Caco-2 (cell line): Measurements from ENCODE around the gene IQGAP3. TPM values are rescaled to one million over a fixed set of nuclear protein-coding genes. Genes with fewer than 3 reads are reported as not detected.

ENCODE experiments used
- BruUV-seq: library from RNA; stranded (reverse); fragments of 400-500 nt; replicated peaks from 2 replicates; lab custom pipeline; 2021; lab: Mats Ljungman, UMichigan
- CTCF ChIA-PET: fragments of 300-600 bp; sonication (Branson Sonifier 250); formaldehyde crosslinking; loops from one replicate; lab custom pipeline; 2022; ENCODE audit warnings: antibody characterized with exemption; lab: Charles Lee
- POLR2A ChIA-PET: fragments of 300-600 bp; sonication (Branson Sonifier 250); formaldehyde crosslinking; loops from one replicate; lab custom pipeline; 2022; ENCODE audit warnings: antibody characterized with exemption; lab: Charles Lee
- DNase-seq, 2 experiments: peaks; one replicate each; pipeline versions ENCODE4 v3.0.0 to v3.0.0-alpha.2; 2020 to 2022
- H3K27me3 ChIP-seq: replicated peaks from 2 replicates; pipeline ENCODE4 v1.6.0; 2011; ENCODE audit warnings: low read length; ENCODE audit not compliant: control insufficient read depth, insufficient read depth
- H3K36me3 ChIP-seq: 2 replicates; pipeline ENCODE4 v1.5.1; 2011; ENCODE audit warnings: low read length; ENCODE audit not compliant: control insufficient read depth, insufficient read depth
- H3K4me1 ChIP-seq: fragments of 250-450 bp; sonication (Bioruptor Pico); 2 replicates; pipeline ENCODE4 v1.5.1; 2020; ENCODE audit warnings: mild to moderate bottlenecking
- H3K4me3 ChIP-seq: 2 replicates; pipeline ENCODE4 v1.5.1; 2011; ENCODE audit warnings: low read depth, mild to moderate bottlenecking, control low read depth, low read length
- H3K9me3 ChIP-seq: fragments of 250-450 bp; sonication (Bioruptor Pico); 2 replicates; pipeline ENCODE4 v1.5.1; 2020; ENCODE audit warnings: mild to moderate bottlenecking, moderate library complexity
- H3K27ac Mint-ChIP-seq: one replicate; pipeline ENCODE4 v1.8.0; 2022; ENCODE audit warnings: mixed read lengths; ENCODE audit not compliant: unreplicated experiment
- H3K27me3 Mint-ChIP-seq: one replicate; pipeline ENCODE4 v1.8.0; 2022; ENCODE audit warnings: mixed read lengths; ENCODE audit not compliant: insufficient read depth, unreplicated experiment
- H3K36me3 Mint-ChIP-seq: one replicate; pipeline ENCODE4 v1.8.0; 2022; ENCODE audit warnings: mild to moderate bottlenecking, mixed read lengths; ENCODE audit not compliant: insufficient read depth, unreplicated experiment
- H3K4me1 Mint-ChIP-seq: one replicate; pipeline ENCODE4 v1.8.0; 2022; ENCODE audit warnings: low read depth, mixed read lengths; ENCODE audit not compliant: unreplicated experiment
- H3K4me3 Mint-ChIP-seq: one replicate; pipeline ENCODE4 v1.8.0; 2022; ENCODE audit warnings: mild to moderate bottlenecking, moderate library complexity, mixed read lengths; ENCODE audit not compliant: unreplicated experiment
- H3K9me3 Mint-ChIP-seq: one replicate; pipeline ENCODE4 v1.8.0; 2022; ENCODE audit warnings: mixed read lengths; ENCODE audit not compliant: unreplicated experiment
- CTCF ChIP-seq, 2 experiments: fragments of 200-600 bp in 1 of 2; IDR thresholded peaks; 1 replicate in 1 of 2; 2 replicates in 1 of 2; pipeline versions ENCODE4 v1.5.1 to v1.8.0; 2011 to 2022; ENCODE audit warnings: antibody characterized with exemption in 1 of 2, control low read depth in 1 of 2, inconsistent platforms in 1 of 2, low read depth in 1 of 2, low read length in 1 of 2, mild to moderate bottlenecking in 1 of 2, moderate library complexity in 1 of 2; ENCODE audit not compliant: insufficient read depth in 1 of 2, severe bottlenecking in 1 of 2, unreplicated experiment in 1 of 2
- intact Hi-C: fragments of 100-400 bp; cut with micrococcal nuclease; formaldehyde crosslinking; loops from one replicate; pipeline ENCODE4 v1.10.0; 2022; ENCODE audit not compliant: unreplicated experiment
- total RNA-seq: library from RNA; stranded (reverse); gene quantifications from 2 replicates; pipeline ENCODE4 v1.2.3, GENCODE V29; 2022

The IQGAP3 gene
- total RNA-seq, 1 experiment from 2014 or later: 37.6 TPM

- POLR2A ChIA-PET: no interaction called here
- CTCF ChIA-PET: no interaction called here
- no peak for DNase-seq
- Histone ChIP-seq H3K9me3 (no peaks in the 10 kb centered on the region), H3K4me1 (peaks cover 17% of the 10 kb centered on the region), H3K36me3 (no peaks in the 10 kb centered on the region), H3K27me3 (no peaks in the 10 kb centered on the region), H3K4me3 (no peak overlapping the region)
- Mint-ChIP-seq H3K27me3 (no peaks in the 10 kb centered on the region), H3K4me1 (peaks cover 15% of the 10 kb centered on the region), H3K9me3 (no peaks in the 10 kb centered on the region), H3K36me3 (peaks cover 7% of the 10 kb centered on the region), H3K4me3 (no peak overlapping the region), H3K27ac (no peak overlapping the region)
- intact Hi-C loops: loop anchor here (10.0 kb wide), 1 partner anchor 96 kb away; the partner anchor contains the start of gene GPATCH4
- no TSS peak for BruUV-seq
- TF ChIP-seq CTCF (IDR thresholded peaks at IDR 0.05; ENCODE audit: insufficient read depth in 1 of 2, low read depth in 1 of 2, low read length in 1 of 2, severe bottlenecking in 1 of 2, unreplicated experiment in 1 of 2): no peak
Measured at GRCh38 chr1:156508955-156509234, 63.5 kb downstream of the IQGAP3 start.

- H3K4me3 Mint-ChIP-seq: no peak overlapping the region
Measured at GRCh38 chr1:156508205-156508954, 64.0 kb downstream of the IQGAP3 start.

GRCh38 chr1:156506450-156506849 is 65.9 kb downstream of the IQGAP3 start:
- no peak for DNase-seq
- H3K27me3 ChIP-seq: no peaks in the 10 kb centered on the region
- peaks cover 14% of the 10 kb centered on the region for H3K36me3 Mint-ChIP-seq
- H3K4me3 ChIP-seq: no peak overlapping the region
- H3K9me3 Mint-ChIP-seq: no peaks in the 10 kb centered on the region
- no peak overlapping the region for H3K27ac Mint-ChIP-seq
- H3K4me1 Mint-ChIP-seq: peaks cover 24% of the 10 kb centered on the region
- intact Hi-C loops: loop anchor here (10.0 kb wide), 1 partner anchor 98 kb away; the partner anchor contains the start of gene GPATCH4
- H3K27me3 Mint-ChIP-seq: no peaks in the 10 kb centered on the region
- TF ChIP-seq CTCF (IDR thresholded peaks at IDR 0.05; ENCODE audit: insufficient read depth in 1 of 2, low read depth in 1 of 2, low read length in 1 of 2, severe bottlenecking in 1 of 2, unreplicated experiment in 1 of 2): no peak
- H3K36me3 ChIP-seq: no peaks in the 10 kb centered on the region
- BruUV-seq: no TSS peak
- no peaks in the 10 kb centered on the region for H3K9me3 ChIP-seq
- H3K4me3 Mint-ChIP-seq: no peak overlapping the region
- ChIA-PET POLR2A (no interaction called here), CTCF (no interaction called here)
- H3K4me1 ChIP-seq: peaks cover 42% of the 10 kb centered on the region

More at GRCh38 chr1:156508205-156508954, 64.0 kb downstream of the IQGAP3 start:
- ChIA-PET CTCF (interaction anchor here (0.8 kb wide), 1 partner anchor 12 kb away, joined by 3 read pairs; no protein-coding TSS in a partner anchor), POLR2A (no interaction called here)
- Mint-ChIP-seq H3K4me1 (peaks cover 20% of the 10 kb centered on the region), H3K9me3 (no peaks in the 10 kb centered on the region), H3K27me3 (no peaks in the 10 kb centered on the region), H3K27ac (no peak overlapping the region), H3K36me3 (peaks cover 8% of the 10 kb centered on the region)
- BruUV-seq: no TSS peak
- intact Hi-C loops: loop anchor here (10.0 kb wide), 1 partner anchor 96 kb away; the partner anchor contains the start of gene GPATCH4
- H3K4me3 ChIP-seq: no peak overlapping the region
- H3K4me1 ChIP-seq: peaks cover 22% of the 10 kb centered on the region
- H3K27me3 ChIP-seq: no peaks in the 10 kb centered on the region
- TF ChIP-seq CTCF (IDR thresholded peaks at IDR 0.05; ENCODE audit: insufficient read depth in 1 of 2, low read depth in 1 of 2, low read length in 1 of 2, severe bottlenecking in 1 of 2, unreplicated experiment in 1 of 2): no peak
- DNase-seq: no peak
- H3K9me3 ChIP-seq: no peaks in the 10 kb centered on the region
- H3K36me3 ChIP-seq: no peaks in the 10 kb centered on the region
